ENCODE data around the gene GPC5.

DNA sequence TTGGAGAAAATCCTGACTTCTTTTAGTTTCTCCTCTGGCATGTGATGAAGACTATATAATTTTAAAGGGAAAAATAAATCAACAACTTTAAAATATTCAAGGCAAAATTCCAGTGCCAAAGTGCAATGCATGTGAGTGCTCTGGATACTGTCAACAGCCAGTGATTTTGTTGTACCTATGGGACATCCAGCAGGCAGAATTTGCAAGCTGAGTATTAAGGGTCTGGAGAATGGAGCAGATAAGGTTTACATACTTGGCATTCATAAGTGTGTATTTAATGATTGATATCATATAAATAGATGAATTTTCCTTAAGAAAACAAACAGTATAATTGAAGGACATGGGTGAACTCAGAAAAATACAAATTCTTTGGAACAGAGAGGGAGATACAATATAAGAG, 703.4 kb downstream of the GPC5 start:
- TF ChIP-seq, protein P1, sequence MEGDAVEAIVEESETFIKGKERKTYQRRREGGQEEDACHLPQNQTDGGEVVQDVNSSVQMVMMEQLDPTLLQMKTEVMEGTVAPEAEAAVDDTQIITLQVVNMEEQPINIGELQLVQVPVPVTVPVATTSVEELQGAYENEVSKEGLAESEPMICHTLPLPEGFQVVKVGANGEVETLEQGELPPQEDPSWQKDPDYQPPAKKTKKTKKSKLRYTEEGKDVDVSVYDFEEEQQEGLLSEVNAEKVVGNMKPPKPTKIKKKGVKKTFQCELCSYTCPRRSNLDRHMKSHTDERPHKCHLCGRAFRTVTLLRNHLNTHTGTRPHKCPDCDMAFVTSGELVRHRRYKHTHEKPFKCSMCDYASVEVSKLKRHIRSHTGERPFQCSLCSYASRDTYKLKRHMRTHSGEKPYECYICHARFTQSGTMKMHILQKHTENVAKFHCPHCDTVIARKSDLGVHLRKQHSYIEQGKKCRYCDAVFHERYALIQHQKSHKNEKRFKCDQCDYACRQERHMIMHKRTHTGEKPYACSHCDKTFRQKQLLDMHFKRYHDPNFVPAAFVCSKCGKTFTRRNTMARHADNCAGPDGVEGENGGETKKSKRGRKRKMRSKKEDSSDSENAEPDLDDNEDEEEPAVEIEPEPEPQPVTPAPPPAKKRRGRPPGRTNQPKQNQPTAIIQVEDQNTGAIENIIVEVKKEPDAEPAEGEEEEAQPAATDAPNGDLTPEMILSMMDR (IDR thresholded peaks at IDR 0.05) = no peak
- TF ChIP-seq POLR2A (IDR thresholded peaks at IDR 0.05) = no peak

Data from uterus (tissue), 2 donors.